Stomach (tissue), 4 donors: ENCODE data around the gene IL16.

Experiments
- POLR2A ChIP-seq, 4 donors: fragments of 450-650 bp; IDR thresholded peaks; one replicate each; pipeline ENCODE4 v1.6.1; 2016; ENCODE audit warnings: antibody characterized with exemption in 4 of 4, control low read depth in 2 of 4, mild to moderate bottlenecking in 1 of 4, moderate library complexity in 1 of 4
- POLR2AphosphoS5 ChIP-seq, 3 donors: sonication (generic); formaldehyde crosslinking; IDR thresholded peaks; one replicate each; pipeline ENCODE4 v1.6.1; 2016; ENCODE audit warnings: antibody characterized with exemption in 3 of 3
- TF ChIP-seq, protein P1 (sequence below), 7 experiments: fragments of 450-650 bp in 4 of 7; fragments of 200-600 bp in 3 of 7; sonication (generic) in 3 of 7; IDR thresholded peaks; one replicate each; pipeline ENCODE4 v1.5.1; 2016 to 2019; ENCODE audit warnings: antibody characterized with exemption in 7 of 7, control low read depth in 2 of 7, mild to moderate bottlenecking in 1 of 7

DNA sequence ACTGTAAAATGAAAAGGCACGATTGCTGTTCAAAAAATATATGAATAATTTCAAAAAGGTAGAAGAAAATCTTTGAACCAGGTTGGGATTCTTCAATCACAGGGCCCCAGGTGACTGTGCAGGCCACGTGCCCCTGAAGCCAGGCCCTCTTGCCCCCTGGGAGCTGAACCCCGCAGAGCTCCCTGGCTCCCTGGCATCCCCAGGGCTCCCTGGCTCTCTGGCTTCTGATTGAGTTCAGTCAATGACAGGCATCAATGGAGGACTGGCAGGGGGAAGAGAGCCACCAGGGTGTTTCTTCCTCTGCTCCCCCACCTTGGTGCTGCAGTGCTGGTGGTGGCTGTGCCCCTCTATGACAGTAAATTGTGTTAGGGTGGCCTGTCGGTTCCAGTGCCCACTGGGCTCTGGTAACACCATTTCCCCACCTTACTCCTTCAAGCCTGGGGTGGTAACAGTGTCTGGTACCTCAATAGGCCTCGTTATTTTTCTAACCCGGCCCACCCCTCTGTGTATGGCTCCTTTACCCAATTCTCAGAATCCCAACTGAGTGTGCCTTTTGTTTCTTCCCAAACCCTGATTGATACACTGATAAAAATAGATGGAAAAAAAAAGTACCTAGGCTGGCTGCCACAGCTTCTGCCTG lies 64.6 kb downstream of the IL16 start:
- TF ChIP-seq, protein P1, sequence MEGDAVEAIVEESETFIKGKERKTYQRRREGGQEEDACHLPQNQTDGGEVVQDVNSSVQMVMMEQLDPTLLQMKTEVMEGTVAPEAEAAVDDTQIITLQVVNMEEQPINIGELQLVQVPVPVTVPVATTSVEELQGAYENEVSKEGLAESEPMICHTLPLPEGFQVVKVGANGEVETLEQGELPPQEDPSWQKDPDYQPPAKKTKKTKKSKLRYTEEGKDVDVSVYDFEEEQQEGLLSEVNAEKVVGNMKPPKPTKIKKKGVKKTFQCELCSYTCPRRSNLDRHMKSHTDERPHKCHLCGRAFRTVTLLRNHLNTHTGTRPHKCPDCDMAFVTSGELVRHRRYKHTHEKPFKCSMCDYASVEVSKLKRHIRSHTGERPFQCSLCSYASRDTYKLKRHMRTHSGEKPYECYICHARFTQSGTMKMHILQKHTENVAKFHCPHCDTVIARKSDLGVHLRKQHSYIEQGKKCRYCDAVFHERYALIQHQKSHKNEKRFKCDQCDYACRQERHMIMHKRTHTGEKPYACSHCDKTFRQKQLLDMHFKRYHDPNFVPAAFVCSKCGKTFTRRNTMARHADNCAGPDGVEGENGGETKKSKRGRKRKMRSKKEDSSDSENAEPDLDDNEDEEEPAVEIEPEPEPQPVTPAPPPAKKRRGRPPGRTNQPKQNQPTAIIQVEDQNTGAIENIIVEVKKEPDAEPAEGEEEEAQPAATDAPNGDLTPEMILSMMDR (IDR thresholded peaks at IDR 0.05) = no peak
- TF ChIP-seq POLR2A (IDR thresholded peaks at IDR 0.05) (no peak), POLR2AphosphoS5 (IDR thresholded peaks at IDR 0.05) (no peak)
